Stomach smooth muscle (tissue), 2 donors: ENCODE data around the gene ST7L.
"Not testable (repeated sequence)": the region's sequence is repeated elsewhere in the genome, so short reads cannot be mapped to it uniquely, and the experiment has no call there.

Experiments used
- H3K27ac ChIP-seq: one replicate; pipeline ENCODE4 v1.7.0; 2013; ENCODE audit warnings: mild to moderate bottlenecking, low read length, inconsistent platforms
- H3K27me3 ChIP-seq, 2 donors: one replicate each; pipeline ENCODE4 v1.7.0; 2013; ENCODE audit warnings: low read length in 2 of 2; ENCODE audit not compliant: insufficient read depth in 2 of 2, control insufficient read depth in 1 of 2
- H3K36me3 ChIP-seq, 2 donors: one replicate each; pipeline ENCODE4 v1.7.0; 2013; ENCODE audit warnings: low read length in 2 of 2; ENCODE audit not compliant: control insufficient read depth in 2 of 2, insufficient read depth in 2 of 2
- H3K4me1 ChIP-seq: one replicate; pipeline ENCODE4 v1.7.0; 2013; ENCODE audit warnings: low read length; ENCODE audit not compliant: control insufficient read depth, insufficient read depth
- H3K4me3 ChIP-seq, 2 donors: one replicate each; pipeline ENCODE4 v1.7.0; 2013; ENCODE audit warnings: low read length in 2 of 2
- H3K9ac ChIP-seq, 2 donors: one replicate each; pipeline ENCODE4 v1.7.0; 2013; ENCODE audit warnings: low read length in 2 of 2, mild to moderate bottlenecking in 1 of 2
- H3K9me3 ChIP-seq, 2 donors: one replicate each; pipeline ENCODE4 v1.7.0; 2013; ENCODE audit warnings: low read length in 2 of 2; ENCODE audit not compliant: control insufficient read depth in 2 of 2
- donor health status: healthy.
- donor health status: Pancreatic carcinoma.

ST7L gene

GRCh38 chr1:112496290-112496689, 122.7 kb downstream of the ST7L start:
- H3K27me3 ChIP-seq = no peaks in the 10 kb centered on the region

GRCh38 chr1:112493351-112493750, 125.6 kb downstream of the ST7L start:
- Histone ChIP-seq H3K4me3 (no peak overlapping the region), H3K27me3 (no peaks in the 10 kb centered on the region), H3K9me3 (no peaks in the 10 kb centered on the region), H3K9ac (no peak overlapping the region), H3K4me1 (no peaks in the 10 kb centered on the region), H3K27ac (no peak overlapping the region), H3K36me3 (no peaks in the 10 kb centered on the region)

More at GRCh38 chr1:112496290-112496689, 122.7 kb downstream of the ST7L start:
- Histone ChIP-seq H3K9ac (no peak overlapping the region), H3K4me1 (no peaks in the 10 kb centered on the region), H3K9me3 (no peaks in the 10 kb centered on the region), H3K36me3 (no peaks in the 10 kb centered on the region), H3K4me3 (no peak overlapping the region), H3K27ac (no peak overlapping the region)

GRCh38 chr1:112492076-112492475, 126.9 kb downstream of the ST7L start:
- no peaks in the 10 kb centered on the region for H3K4me1 ChIP-seq
- no peaks in the 10 kb centered on the region for H3K27me3 ChIP-seq
- H3K9me3 ChIP-seq = no peaks in the 10 kb centered on the region
- no peaks in the 10 kb centered on the region for H3K36me3 ChIP-seq
- H3K27ac ChIP-seq = no peak overlapping the region
- no peak overlapping the region for H3K9ac ChIP-seq
- H3K4me3 ChIP-seq = no peak overlapping the region

- Histone ChIP-seq H3K4me3 (no peak overlapping the region), H3K9me3 (no peaks in the 10 kb centered on the region), H3K9ac (no peak overlapping the region), H3K36me3 (no peaks in the 10 kb centered on the region), H3K27ac (no peak overlapping the region), H3K27me3 (no peaks in the 10 kb centered on the region), H3K4me1 (no peaks in the 10 kb centered on the region)
These were observed 130.8 kb downstream of the ST7L start for GRCh38 chr1:112488141-112488540.

- not testable (repeated sequence) for H3K4me3 ChIP-seq, H3K9ac ChIP-seq, H3K9me3 ChIP-seq, H3K36me3 ChIP-seq, H3K4me1 ChIP-seq, H3K27me3 ChIP-seq, H3K27ac ChIP-seq
These were observed 131.3 kb downstream of the ST7L start for GRCh38 chr1:112487686-112488085.

- H3K9me3 ChIP-seq, H3K9ac ChIP-seq, H3K27ac ChIP-seq: not testable (repeated sequence)
These were observed 132.9 kb downstream of the ST7L start for GRCh38 chr1:112486063-112486462.

GRCh38 chr1:112478314-112478713, 140.6 kb downstream of the ST7L start:
- Histone ChIP-seq H3K36me3 (no peaks in the 10 kb centered on the region), H3K4me3 (no peak overlapping the region), H3K27ac (no peak overlapping the region), H3K9ac (no peak overlapping the region), H3K9me3 (peaks cover 3 to 10% of the 10 kb centered on the region in 2 donors), H3K27me3 (no peaks in the 10 kb centered on the region), H3K4me1 (no peaks in the 10 kb centered on the region)

More at GRCh38 chr1:112486063-112486462, 132.9 kb downstream of the ST7L start:
- not testable (repeated sequence) for H3K36me3 ChIP-seq, H3K27me3 ChIP-seq, H3K4me1 ChIP-seq, H3K4me3 ChIP-seq

- H3K4me3 ChIP-seq = no peak overlapping the region
- H3K4me1 ChIP-seq = no peaks in the 10 kb centered on the region
- no peak overlapping the region for H3K27ac ChIP-seq
- no peak overlapping the region for H3K9ac ChIP-seq
- H3K9me3 ChIP-seq = peaks cover 3 to 10% of the 10 kb centered on the region in 2 donors
- H3K36me3 ChIP-seq = no peaks in the 10 kb centered on the region
- H3K27me3 ChIP-seq = no peaks in the 10 kb centered on the region
These were observed 141.4 kb downstream of the ST7L start for GRCh38 chr1:112477550-112477949.
